Measurements from ENCODE around the gene NYAP1. TPM values are rescaled to one million over a fixed set of nuclear protein-coding genes. Genes with fewer than 3 reads are reported as not detected.

The NYAP1 gene
- total RNA-seq, 2 experiments from 2014 or later, result 0.21 to 0.56 TPM

Other genes starting within 250 kb of the NYAP1 start
- gene SPDYE3, start 176.2 kb upstream of the NYAP1 start, total RNA-seq, result not detected
- gene PILRB, start 125.8 kb upstream of the NYAP1 start, total RNA-seq, result 10 to 100 TPM; 30.5 to 37.5 TPM
- gene PILRA, start 110.4 kb upstream of the NYAP1 start, total RNA-seq, result under 1 TPM; 0.80 to 0.90 TPM
- 1 to 10 TPM; 3.0 to 3.4 TPM for gene ZCWPW1, start 55.2 kb upstream of the NYAP1 start, total RNA-seq
- gene MEPCE, start 54.1 kb upstream of the NYAP1 start, total RNA-seq, result 10 to 100 TPM; 44.4 to 45.9 TPM
- 10 to 100 TPM; 48.7 to 60.3 TPM for gene PPP1R35, start 47.4 kb upstream of the NYAP1 start, total RNA-seq
- 1 to 10 TPM; 3.5 to 4.2 TPM for gene SPACDR, start 19.7 kb upstream of the NYAP1 start, total RNA-seq
- gene TSC22D4, start 4.7 kb upstream of the NYAP1 start, total RNA-seq, result 10 to 100 TPM; 78.5 to 85.7 TPM
- gene AGFG2, start 55.3 kb downstream of the NYAP1 start, total RNA-seq, result 10 to 100 TPM; 49.3 to 49.4 TPM
- gene SAP25, start 90.0 kb downstream of the NYAP1 start, total RNA-seq, result 10 to 100 TPM in 1 of 2 experiments, 1 to 10 TPM in 1; 9.9 to 13.1 TPM
- gene LRCH4, start 102.2 kb downstream of the NYAP1 start, total RNA-seq, result 10 to 100 TPM; 70.3 to 71.7 TPM
- 1 to 10 TPM; 1.4 to 2.1 TPM for gene FBXO24, start 102.4 kb downstream of the NYAP1 start, total RNA-seq
- gene PCOLCE, start 118.4 kb downstream of the NYAP1 start, total RNA-seq, result 1 to 10 TPM; 7.6 to 8.9 TPM
- gene MOSPD3, start 128.6 kb downstream of the NYAP1 start, total RNA-seq, result 10 to 100 TPM; 14.4 to 19.9 TPM
- 10 to 100 TPM; 10.1 to 12.4 TPM for gene TFR2, start 157.6 kb downstream of the NYAP1 start, total RNA-seq
- not detected for gene ACTL6B, start 172.5 kb downstream of the NYAP1 start, total RNA-seq
- 100 to 1,000 TPM; 172 to 200 TPM for gene GNB2, start 189.8 kb downstream of the NYAP1 start, total RNA-seq
- gene GIGYF1, start 210.3 kb downstream of the NYAP1 start, total RNA-seq, result 10 to 100 TPM; 40.3 to 40.9 TPM
- gene POP7, start 222.2 kb downstream of the NYAP1 start, total RNA-seq, result 10 to 100 TPM; 46.1 to 59.4 TPM
- not detected for gene EPO, start 236.5 kb downstream of the NYAP1 start, total RNA-seq
- gene ZAN, start 249.7 kb downstream of the NYAP1 start, total RNA-seq, result not detected

All from activated CD4-positive, alpha-beta T cell treated with anti-CD3 and anti-CD28 coated beads for 36 hours (primary cell).